Measurements from ENCODE around the gene AQP12B.
A peak's percentile ranks its signal among the peaks of the same experiment; 100 is the strongest.
"Not testable (repeated sequence)": the region's sequence is repeated elsewhere in the genome, so short reads cannot be mapped to it uniquely, and the experiment has no call there.

The AQP12B gene

GRCh38 chr2:240690421-240691074 lies 7.9 kb upstream of the AQP12B start:
- not testable (repeated sequence) for H3K27ac ChIP-seq

GRCh38 chr2:240689975-240690374 lies 7.3 kb upstream of the AQP12B start:
- no peak overlapping the region for H3K27ac ChIP-seq
- no peak for TF ChIP-seq CTCF (conservative IDR thresholded peaks at IDR 0.05)

GRCh38 chr2:240688553-240688919 lies 5.9 kb upstream of the AQP12B start:
- no peak for TF ChIP-seq CTCF (conservative IDR thresholded peaks at IDR 0.05)
- peak overlapping the region; percentile 94; the same call in 1 of the 2 replicates for H3K27ac ChIP-seq

GRCh38 chr2:240687741-240688552 lies 5.3 kb upstream of the AQP12B start:
- TF ChIP-seq CTCF (conservative IDR thresholded peaks at IDR 0.05), result no peak
- H3K27ac ChIP-seq, result peak overlapping the region; percentile 94; the same call in 1 of the 2 replicates

- no peak for TF ChIP-seq CTCF (conservative IDR thresholded peaks at IDR 0.05)
- peak overlapping the region; percentile 94 for H3K27ac ChIP-seq
Observed at GRCh38 chr2:240687045-240687740, 4.5 kb upstream of the AQP12B start.

- no peak for TF ChIP-seq CTCF (conservative IDR thresholded peaks at IDR 0.05)
- H3K27ac ChIP-seq, result peak overlapping the region; percentile 94
Observed at GRCh38 chr2:240686460-240686859, 3.8 kb upstream of the AQP12B start.

- H3K27ac ChIP-seq, result peak overlapping the region; percentile 94
- TF ChIP-seq CTCF (conservative IDR thresholded peaks at IDR 0.05), result peak; percentile 47; the same call in 1 of the 2 replicates
Observed at GRCh38 chr2:240685771-240686371, 3.2 kb upstream of the AQP12B start.

GRCh38 chr2:240683980-240684728 lies 1.5 kb upstream of the AQP12B start:
- H3K27ac ChIP-seq, result peak overlapping the region; percentile 28; the same call in 1 of the 2 replicates

- not testable (repeated sequence) for H3K27ac ChIP-seq
Observed at GRCh38 chr2:240683329-240683979, 769 bp upstream of the AQP12B start.

- H3K27ac ChIP-seq, result not testable (repeated sequence)
Observed at GRCh38 chr2:240680185-240680584, 2.5 kb downstream of the AQP12B start.

- not testable (repeated sequence) for H3K27ac ChIP-seq
Observed at GRCh38 chr2:240678909-240679308, 3.8 kb downstream of the AQP12B start.

Measured in VCaP (cell line).